HG03045 (cell line): ENCODE results near the gene XAF1.
"Not testable (repeated sequence)": the region's sequence is repeated elsewhere in the genome, so short reads cannot be mapped to it uniquely, and the experiment has no call there.

Source experiments
- ATAC-seq: cut with Tn5 transposase; IDR thresholded peaks from one replicate; pipeline ENCODE4 v1.9.1; 2021; ENCODE audit warnings: mild to moderate bottlenecking, moderate library complexity; ENCODE audit not compliant: unreplicated experiment

Gene XAF1

GRCh38 chr17:6797718-6798351, 42.0 kb downstream of the XAF1 start:
- no peak for ATAC-seq

- no peak for ATAC-seq
Observed at GRCh38 chr17:6799738-6800137, 43.9 kb downstream of the XAF1 start.

GRCh38 chr17:6800422-6801027, 44.7 kb downstream of the XAF1 start:
- no peak for ATAC-seq

- no peak for ATAC-seq
Observed at GRCh38 chr17:6811510-6811909, 55.7 kb downstream of the XAF1 start.

GRCh38 chr17:6812295-6812694, 56.4 kb downstream of the XAF1 start:
- no peak for ATAC-seq

GRCh38 chr17:6815775-6816174, 59.9 kb downstream of the XAF1 start:
- ATAC-seq: no peak

GRCh38 chr17:6816368-6816767, 60.5 kb downstream of the XAF1 start:
- not testable (repeated sequence) for ATAC-seq

- no peak for ATAC-seq
Observed at GRCh38 chr17:6818938-6819337, 63.1 kb downstream of the XAF1 start.

- ATAC-seq: no peak
Observed at GRCh38 chr17:6823011-6823442, 67.2 kb downstream of the XAF1 start.
